DMS153 treated with DMSO at 0.1 percent for 48 hours (cell line): ENCODE measurements around the gene PRDX6.
A peak's percentile ranks its signal among the peaks of the same experiment; 100 is the strongest.
"Not testable (repeated sequence)": the region's sequence is repeated elsewhere in the genome, so short reads cannot be mapped to it uniquely, and the experiment has no call there.

Source experiments
- DNase-seq: peaks from one replicate; lab custom pipeline; 2025; ENCODE audit not compliant: unreplicated experiment; lab: John Stamatoyannopoulos, UW

The PRDX6 gene

GRCh38 chr1:173467426-173467825, 9.7 kb upstream of the PRDX6 start:
- DNase-seq: no peak

GRCh38 chr1:173469656-173470055, 7.5 kb upstream of the PRDX6 start:
- no peak for DNase-seq

- DNase-seq: no peak
These were observed 6.5 kb upstream of the PRDX6 start for GRCh38 chr1:173470608-173471007.

GRCh38 chr1:173473599-173474011, 3.5 kb upstream of the PRDX6 start:
- no peak for DNase-seq

- no peak for DNase-seq
These were observed 2.9 kb upstream of the PRDX6 start for GRCh38 chr1:173474097-173474779.

- not testable (repeated sequence) for DNase-seq
These were observed 2.2 kb upstream of the PRDX6 start for GRCh38 chr1:173474780-173475421.

GRCh38 chr1:173475564-173476196, 1.5 kb upstream of the PRDX6 start:
- no peak for DNase-seq

- no peak for DNase-seq
These were observed 904 bp upstream of the PRDX6 start for GRCh38 chr1:173476197-173476664.

GRCh38 chr1:173476665-173477285, 360 bp upstream of the PRDX6 start:
- peak; percentile 95 for DNase-seq

- DNase-seq: no peak
These were observed 1.0 kb downstream of the PRDX6 start for GRCh38 chr1:173478094-173478674.

- DNase-seq: no peak
These were observed 2.5 kb downstream of the PRDX6 start for GRCh38 chr1:173479649-173480048.

- no peak for DNase-seq
These were observed 4.1 kb downstream of the PRDX6 start for GRCh38 chr1:173481195-173481772.

GRCh38 chr1:173482683-173483082, 5.5 kb downstream of the PRDX6 start:
- DNase-seq: no peak

- no peak for DNase-seq
These were observed 7.1 kb downstream of the PRDX6 start for GRCh38 chr1:173484276-173484675.

GRCh38 chr1:173485401-173485800, 8.3 kb downstream of the PRDX6 start:
- no peak for DNase-seq

GRCh38 chr1:173488001-173488400, 10.9 kb downstream of the PRDX6 start:
- DNase-seq: no peak

GRCh38 chr1:173489149-173489600, 12.0 kb downstream of the PRDX6 start:
- no peak for DNase-seq

- no peak for DNase-seq
These were observed 12.8 kb downstream of the PRDX6 start for GRCh38 chr1:173489929-173490328.

GRCh38 chr1:173491508-173491907, 14.4 kb downstream of the PRDX6 start:
- DNase-seq: no peak

- not testable (repeated sequence) for DNase-seq
These were observed 16.0 kb downstream of the PRDX6 start for GRCh38 chr1:173493125-173493524.
